ENCODE results near the gene ZNRF3. TPM values are rescaled to one million over a fixed set of nuclear protein-coding genes. Genes with fewer than 3 reads are reported as not detected.
A peak's percentile ranks its signal among the peaks of the same experiment; 100 is the strongest.

The ZNRF3 gene
- total and polyA plus RNA-seq, 12 donors, result 1.8 to 7.7 (median 6.2) TPM

DNA sequence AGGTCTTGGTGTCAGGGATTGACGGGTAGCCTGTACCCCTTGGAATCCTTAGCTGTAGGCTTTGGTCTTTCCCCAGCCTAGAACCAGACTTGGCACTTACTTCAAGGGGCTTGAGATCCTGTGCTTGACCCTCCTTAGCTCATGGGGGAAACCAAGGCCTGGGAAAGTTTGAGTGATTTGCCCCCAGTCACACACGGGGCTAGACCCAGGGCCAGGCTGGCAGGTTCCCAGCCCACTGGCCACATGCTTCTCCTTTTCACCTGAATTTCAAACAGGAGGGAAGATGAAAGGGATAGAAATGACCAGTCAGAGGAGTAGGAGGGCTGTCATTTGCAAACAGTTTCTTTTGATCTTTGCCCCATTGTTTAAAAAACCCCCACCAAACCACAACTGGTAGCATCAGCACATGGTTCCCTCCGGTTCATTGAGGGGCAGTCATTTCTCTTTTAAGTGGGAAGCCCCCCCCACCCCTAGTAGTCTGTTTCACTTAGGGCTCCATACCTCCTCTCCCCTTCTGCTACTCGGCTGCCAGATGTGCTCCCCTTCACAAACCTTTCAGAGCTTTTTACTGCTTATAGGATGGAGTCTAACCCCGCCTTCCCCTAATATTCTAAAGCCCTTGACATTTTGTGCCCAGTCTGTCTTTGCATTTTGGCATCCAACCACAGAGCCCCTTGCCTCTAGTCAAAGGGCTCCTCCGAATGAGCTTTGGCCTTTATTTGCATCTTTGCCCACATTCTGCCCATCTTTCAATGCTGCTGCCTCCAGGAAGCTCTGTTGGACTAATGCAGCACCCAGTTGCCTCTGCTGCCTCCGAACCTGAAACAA, 37.6 kb downstream of the ZNRF3 start:
- TF ChIP-seq, protein P1, sequence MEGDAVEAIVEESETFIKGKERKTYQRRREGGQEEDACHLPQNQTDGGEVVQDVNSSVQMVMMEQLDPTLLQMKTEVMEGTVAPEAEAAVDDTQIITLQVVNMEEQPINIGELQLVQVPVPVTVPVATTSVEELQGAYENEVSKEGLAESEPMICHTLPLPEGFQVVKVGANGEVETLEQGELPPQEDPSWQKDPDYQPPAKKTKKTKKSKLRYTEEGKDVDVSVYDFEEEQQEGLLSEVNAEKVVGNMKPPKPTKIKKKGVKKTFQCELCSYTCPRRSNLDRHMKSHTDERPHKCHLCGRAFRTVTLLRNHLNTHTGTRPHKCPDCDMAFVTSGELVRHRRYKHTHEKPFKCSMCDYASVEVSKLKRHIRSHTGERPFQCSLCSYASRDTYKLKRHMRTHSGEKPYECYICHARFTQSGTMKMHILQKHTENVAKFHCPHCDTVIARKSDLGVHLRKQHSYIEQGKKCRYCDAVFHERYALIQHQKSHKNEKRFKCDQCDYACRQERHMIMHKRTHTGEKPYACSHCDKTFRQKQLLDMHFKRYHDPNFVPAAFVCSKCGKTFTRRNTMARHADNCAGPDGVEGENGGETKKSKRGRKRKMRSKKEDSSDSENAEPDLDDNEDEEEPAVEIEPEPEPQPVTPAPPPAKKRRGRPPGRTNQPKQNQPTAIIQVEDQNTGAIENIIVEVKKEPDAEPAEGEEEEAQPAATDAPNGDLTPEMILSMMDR (IDR thresholded peaks at IDR 0.05), result no peak
- intact Hi-C loops (cut with DNase I), result no loop called here
- Histone ChIP-seq H3K4me1 (peaks cover 4 to 41% (median 18%) of the 10 kb centered on the region in 9 donors), H3K36me3 (no peaks in the 10 kb centered on the region), H3K4me3 (no peak overlapping the region), H3K9me3 (no peaks in the 10 kb centered on the region), H3K27me3 (no peaks in the 10 kb centered on the region), H3K27ac (no peak overlapping the region)
- ATAC-seq, result no peak
- no peak for DNase-seq
- 77 to 91% methylated on average over 7 of the region's 7 CpGs for WGBS, 2 donors

DNA sequence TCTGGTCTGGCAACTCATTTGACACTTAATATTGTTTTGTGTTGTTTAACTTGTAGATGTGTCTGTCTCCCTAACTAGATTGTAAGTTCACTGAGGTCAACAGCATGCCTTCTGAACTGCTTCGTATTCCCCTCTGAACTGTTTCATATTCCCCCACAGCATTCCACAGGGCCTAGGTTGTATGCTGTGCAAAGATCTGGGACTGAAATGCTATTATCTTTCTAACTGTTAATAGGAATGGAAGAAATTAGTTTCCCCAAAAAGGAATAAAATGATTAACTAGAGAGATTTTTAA, 38.2 kb downstream of the ZNRF3 start:
- Histone ChIP-seq H3K36me3 (no peaks in the 10 kb centered on the region), H3K27ac (no peak overlapping the region), H3K4me3 (no peak overlapping the region), H3K9me3 (no peaks in the 10 kb centered on the region), H3K27me3 (no peaks in the 10 kb centered on the region), H3K4me1 (peaks cover 4 to 38% (median 16%) of the 10 kb centered on the region in 9 donors)
- 66 to 70% methylated on average over 1 of the region's 1 CpG for WGBS, 2 donors
- ATAC-seq (no peak), DNase-seq (no peak)
- TF ChIP-seq, protein P1 (IDR thresholded peaks at IDR 0.05), result no peak
- intact Hi-C loops (cut with DNase I), result no loop called here

DNA sequence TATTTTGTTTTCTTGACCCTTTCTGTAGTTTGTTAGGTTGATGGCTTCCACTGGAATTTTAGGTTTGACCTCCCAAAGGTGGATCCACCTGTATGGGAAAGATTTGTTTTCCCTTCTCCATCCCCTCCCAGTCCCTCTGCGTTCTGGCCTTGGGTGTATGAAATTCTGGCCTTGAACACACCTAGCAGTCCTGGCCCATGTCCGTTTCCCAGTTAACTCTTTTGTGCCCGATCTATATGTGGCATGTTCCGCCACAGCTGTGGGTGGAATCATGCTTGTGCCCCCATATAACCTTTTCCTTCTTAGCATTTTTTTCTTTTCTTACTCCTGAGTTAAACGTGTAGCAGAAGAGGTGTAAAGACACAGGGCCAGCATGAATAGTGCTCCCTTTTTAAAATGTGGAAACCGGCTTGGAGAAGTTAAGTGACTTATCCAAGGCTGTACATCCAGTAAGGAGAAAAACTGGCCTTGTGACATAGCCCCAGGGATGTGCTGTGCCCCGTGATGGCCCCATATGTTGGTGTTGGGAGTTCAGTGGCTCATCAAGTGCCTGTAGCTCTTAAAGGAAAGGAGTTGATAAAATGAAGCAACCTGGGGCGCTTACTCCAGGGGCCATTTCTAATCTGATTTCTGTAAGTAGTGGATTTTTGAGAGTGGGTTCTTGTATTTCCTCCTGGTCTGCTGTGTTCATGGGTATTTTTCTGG, 39.3 kb downstream of the ZNRF3 start:
- no peaks in the 10 kb centered on the region for H3K36me3 ChIP-seq
- WGBS, 2 donors, result 68 to 70% methylated on average over 8 of the region's 8 CpGs
- peaks cover 4 to 26% (median 10%) of the 10 kb centered on the region in 9 donors for H3K4me1 ChIP-seq
- no peak for DNase-seq
- TF ChIP-seq, protein P1 (IDR thresholded peaks at IDR 0.05), result no peak
- intact Hi-C loops (cut with DNase I), result no loop called here
- H3K27ac ChIP-seq, result no peak overlapping the region
- no peak overlapping the region for H3K4me3 ChIP-seq
- H3K27me3 ChIP-seq, result no peaks in the 10 kb centered on the region
- ATAC-seq, result no peak
- H3K9me3 ChIP-seq, result no peaks in the 10 kb centered on the region

DNA sequence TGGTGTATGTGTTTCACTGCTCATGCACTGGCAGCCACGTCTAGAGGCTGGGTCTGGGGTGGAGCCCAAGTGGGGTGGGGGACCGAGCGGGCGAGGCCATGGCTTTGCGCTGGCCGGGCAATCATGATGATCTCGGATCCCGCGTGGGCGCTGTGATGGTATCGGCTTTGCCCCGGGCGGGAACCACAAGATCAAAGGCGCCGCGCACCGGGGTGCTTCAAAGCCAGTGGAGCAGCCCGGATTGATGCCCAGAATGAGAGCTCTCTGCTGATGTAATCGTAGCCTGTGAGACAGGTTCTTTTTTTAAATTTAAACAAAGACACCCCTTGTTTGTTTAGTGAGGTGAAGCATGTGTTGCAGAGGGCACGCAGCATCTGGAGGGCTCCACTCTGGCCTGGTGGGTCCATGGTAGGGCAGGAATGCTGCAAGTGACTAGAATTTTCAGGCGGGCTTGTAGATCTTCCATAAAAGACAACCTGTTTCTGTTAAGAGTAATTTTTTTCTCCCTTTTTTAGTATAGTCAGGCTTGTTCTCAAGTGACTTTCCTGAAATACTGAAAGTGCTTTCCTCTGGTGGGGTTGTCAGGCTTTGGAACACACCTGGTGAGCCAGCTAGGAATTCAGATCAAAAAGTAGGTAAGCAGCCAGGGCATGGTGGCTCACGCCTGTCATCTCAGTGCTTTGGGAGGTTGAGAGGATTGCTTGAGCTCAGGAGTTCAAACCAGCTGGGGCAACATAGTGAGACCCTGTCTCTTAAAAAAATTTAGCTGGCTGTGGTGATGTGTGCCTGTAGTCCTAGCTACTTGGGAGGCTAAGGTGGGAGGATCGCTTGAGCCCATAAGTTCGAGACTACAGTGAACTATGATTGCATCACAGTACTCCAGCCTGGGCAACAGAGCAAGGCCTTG, 40.7 kb downstream of the ZNRF3 start:
- Histone ChIP-seq H3K4me3 (peak overlapping the region in 2 of 10 donors; percentile 7 to 16), H3K4me1 (peaks cover 0 to 12% (median 5%) of the 10 kb centered on the region in 9 donors), H3K27ac (no peak overlapping the region), H3K9me3 (no peaks in the 10 kb centered on the region), H3K27me3 (no peaks in the 10 kb centered on the region), H3K36me3 (no peaks in the 10 kb centered on the region)
- ATAC-seq, result peak in 6 of 8 donors; percentile 20 to 62 (median 54)
- intact Hi-C loops (cut with DNase I), result no loop called here
- 77 to 87% methylated on average over 24 of the region's 24 CpGs for WGBS, 2 donors
- DNase-seq, result peak in 1 of 2 donors; percentile 20
- TF ChIP-seq, protein P1 (IDR thresholded peaks at IDR 0.05), result no peak
